ENCODE measurements around the gene TPSD1. TPM values are rescaled to one million over a fixed set of nuclear protein-coding genes. Genes with fewer than 3 reads are reported as not detected.

The TPSD1 gene
- total RNA-seq, 1 donor from 2014 or later, result not detected

- Mint-ChIP-seq H3K27me3 (ENCODE audit: low read depth) (no peaks in the 10 kb centered on the region), H3K4me1 (no peaks in the 10 kb centered on the region), H3K4me3 (no peak overlapping the region), H3K27ac (no peak overlapping the region), H3K9me3 (no peaks in the 10 kb centered on the region), H3K36me3 (no peaks in the 10 kb centered on the region)
- TF ChIP-seq CTCF (IDR thresholded peaks at IDR 0.05; ENCODE audit: unreplicated experiment), result no peak
- no peak for DNase-seq (ENCODE audit: low spot score in 2 of 2, unreplicated experiment in 2 of 2)
Observed at GRCh38 chr16:1215574-1216295, 40.1 kb upstream of the TPSD1 start.

- Mint-ChIP-seq H3K4me3 (no peak overlapping the region), H3K27me3 (ENCODE audit: low read depth) (no peaks in the 10 kb centered on the region), H3K36me3 (no peaks in the 10 kb centered on the region), H3K9me3 (no peaks in the 10 kb centered on the region), H3K4me1 (no peaks in the 10 kb centered on the region), H3K27ac (no peak overlapping the region)
- DNase-seq (ENCODE audit: low spot score in 2 of 2, unreplicated experiment in 2 of 2), result no peak
- TF ChIP-seq CTCF (IDR thresholded peaks at IDR 0.05; ENCODE audit: unreplicated experiment), result no peak
Observed at GRCh38 chr16:1216296-1216619, 39.6 kb upstream of the TPSD1 start.

- Mint-ChIP-seq H3K36me3 (no peaks in the 10 kb centered on the region), H3K27ac (no peak overlapping the region), H3K9me3 (no peaks in the 10 kb centered on the region), H3K27me3 (ENCODE audit: low read depth) (no peaks in the 10 kb centered on the region), H3K4me3 (no peak overlapping the region), H3K4me1 (no peaks in the 10 kb centered on the region)
- no peak for DNase-seq (ENCODE audit: low spot score in 2 of 2, unreplicated experiment in 2 of 2)
- no peak for TF ChIP-seq CTCF (IDR thresholded peaks at IDR 0.05; ENCODE audit: unreplicated experiment)
Observed at GRCh38 chr16:1216681-1217400, 39.0 kb upstream of the TPSD1 start.

- no peak for TF ChIP-seq CTCF (IDR thresholded peaks at IDR 0.05; ENCODE audit: unreplicated experiment)
- H3K27ac Mint-ChIP-seq, result no peak overlapping the region
- H3K27me3 Mint-ChIP-seq (ENCODE audit: low read depth), result no peaks in the 10 kb centered on the region
- DNase-seq (ENCODE audit: low spot score in 2 of 2, unreplicated experiment in 2 of 2), result no peak
- no peaks in the 10 kb centered on the region for H3K36me3 Mint-ChIP-seq
- H3K9me3 Mint-ChIP-seq, result no peaks in the 10 kb centered on the region
- H3K4me1 Mint-ChIP-seq, result no peaks in the 10 kb centered on the region
- H3K4me3 Mint-ChIP-seq, result no peak overlapping the region
Observed at GRCh38 chr16:1217526-1217925, 38.3 kb upstream of the TPSD1 start.

- Mint-ChIP-seq H3K27ac (no peak overlapping the region), H3K27me3 (ENCODE audit: low read depth) (no peaks in the 10 kb centered on the region), H3K9me3 (no peaks in the 10 kb centered on the region), H3K4me1 (no peaks in the 10 kb centered on the region), H3K4me3 (no peak overlapping the region), H3K36me3 (no peaks in the 10 kb centered on the region)
- DNase-seq (ENCODE audit: low spot score in 2 of 2, unreplicated experiment in 2 of 2), result no peak
- no peak for TF ChIP-seq CTCF (IDR thresholded peaks at IDR 0.05; ENCODE audit: unreplicated experiment)
Observed at GRCh38 chr16:1218061-1218929, 37.6 kb upstream of the TPSD1 start.
